NCI-H82 (cell line): Measurements from ENCODE around the gene CRTC3.
"Not testable (repeated sequence)": the region's sequence is repeated elsewhere in the genome, so short reads cannot be mapped to it uniquely, and the experiment has no call there.

ENCODE experiments used
- DNase-seq: peaks from one replicate; lab custom pipeline; 2025; lab: John Stamatoyannopoulos, UW

The CRTC3 gene

GRCh38 chr15:90529371-90530249, at the start of gene CRTC3:
CRTC3 (plus strand) TSS chr15:90529923; CDS start chr15:90530072, 149 bp downstream.
- peak; percentile 59 for DNase-seq

- DNase-seq = no peak
Observed at GRCh38 chr15:90481023-90481422, 48.7 kb upstream of the CRTC3 start.

GRCh38 chr15:90482124-90483011, 47.4 kb upstream of the CRTC3 start:
- DNase-seq = peak; percentile 53

GRCh38 chr15:90483012-90483307, 46.8 kb upstream of the CRTC3 start:
- no peak for DNase-seq

- DNase-seq = no peak
Observed at GRCh38 chr15:90483637-90484036, 46.1 kb upstream of the CRTC3 start.

GRCh38 chr15:90487186-90487585, 42.5 kb upstream of the CRTC3 start:
- no peak for DNase-seq

- no peak for DNase-seq
Observed at GRCh38 chr15:90489514-90489913, 40.2 kb upstream of the CRTC3 start.

- DNase-seq = no peak
Observed at GRCh38 chr15:90489944-90490343, 39.8 kb upstream of the CRTC3 start.

GRCh38 chr15:90493647-90494046, 36.1 kb upstream of the CRTC3 start:
- DNase-seq = no peak

GRCh38 chr15:90495067-90495466, 34.7 kb upstream of the CRTC3 start:
- DNase-seq = no peak

- DNase-seq = no peak
Observed at GRCh38 chr15:90496791-90497190, 32.9 kb upstream of the CRTC3 start.

GRCh38 chr15:90497376-90497775, 32.3 kb upstream of the CRTC3 start:
- DNase-seq = no peak

GRCh38 chr15:90497912-90498311, 31.8 kb upstream of the CRTC3 start:
- DNase-seq = no peak

GRCh38 chr15:90500171-90500570, 29.6 kb upstream of the CRTC3 start:
- DNase-seq = no peak

- no peak for DNase-seq
Observed at GRCh38 chr15:90501898-90502297, 27.8 kb upstream of the CRTC3 start.

- DNase-seq = not testable (repeated sequence)
Observed at GRCh38 chr15:90510781-90511180, 18.9 kb upstream of the CRTC3 start.

- DNase-seq = not testable (repeated sequence)
Observed at GRCh38 chr15:90511211-90511618, 18.5 kb upstream of the CRTC3 start.

- no peak for DNase-seq
Observed at GRCh38 chr15:90512276-90512675, 17.4 kb upstream of the CRTC3 start.

GRCh38 chr15:90512981-90513380, 16.7 kb upstream of the CRTC3 start:
- DNase-seq = no peak

- no peak for DNase-seq
Observed at GRCh38 chr15:90513448-90513847, 16.3 kb upstream of the CRTC3 start.

- DNase-seq = not testable (repeated sequence)
Observed at GRCh38 chr15:90513893-90514292, 15.8 kb upstream of the CRTC3 start.

GRCh38 chr15:90519688-90520087, 10.0 kb upstream of the CRTC3 start:
- DNase-seq = no peak

- DNase-seq = no peak
Observed at GRCh38 chr15:90520365-90520764, 9.4 kb upstream of the CRTC3 start.
